ENCODE data around the gene BTF3.

BTF3 gene

DNA sequence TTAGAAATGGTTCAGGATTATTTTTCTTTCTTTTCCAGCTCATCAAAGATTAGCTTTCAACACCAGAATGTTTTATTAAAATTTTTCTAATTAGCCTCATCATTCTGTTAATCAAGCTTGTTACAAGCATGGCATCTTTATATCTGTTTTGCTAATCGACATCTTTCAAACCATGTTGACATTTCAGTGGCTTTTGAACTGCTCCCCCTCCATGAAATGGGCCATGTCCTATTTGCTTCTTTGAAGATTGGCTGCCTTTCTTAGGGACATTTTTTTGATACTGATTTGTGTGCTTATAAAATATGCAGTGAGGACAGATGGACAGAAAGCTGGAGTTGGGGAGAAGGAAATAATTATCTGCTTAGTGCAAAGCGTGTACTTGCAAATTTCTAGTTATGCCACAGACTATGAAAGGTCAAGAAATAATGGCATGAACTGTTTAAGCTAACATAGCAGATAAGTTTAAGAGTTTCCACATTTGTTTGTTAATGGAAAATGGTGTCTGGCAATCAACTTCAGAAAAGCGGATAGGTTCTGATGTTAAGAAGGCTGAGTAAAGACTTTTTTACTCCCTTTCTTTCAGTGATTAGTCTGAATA is 27.5 kb downstream of the BTF3 start:
- DNase-seq, result no peak

GRCh38 chr5:73528248-73528647 is 30.0 kb downstream of the BTF3 start:
- no peak for DNase-seq

GRCh38 chr5:73529081-73529480 is 30.8 kb downstream of the BTF3 start:
- no peak for DNase-seq

DNA sequence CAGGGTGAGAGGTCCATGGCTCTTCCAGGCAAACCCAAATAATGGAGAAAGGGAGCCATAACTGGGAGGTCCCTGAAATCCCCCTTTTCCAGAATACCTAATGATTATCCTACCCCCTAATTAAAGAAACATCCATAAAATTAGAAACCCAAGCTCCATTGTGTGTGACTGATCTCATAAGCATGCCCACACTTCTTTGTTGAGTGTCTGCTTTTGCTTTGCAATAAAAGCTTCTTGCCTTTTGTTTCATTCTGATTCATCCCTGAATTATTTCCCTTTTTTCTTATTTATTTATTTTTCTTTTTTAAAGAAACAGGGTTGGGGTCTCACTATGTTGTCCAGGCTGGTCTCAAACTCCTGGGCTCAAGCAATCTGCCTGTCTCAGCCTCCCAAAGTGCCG is 33.1 kb downstream of the BTF3 start:
- DNase-seq, result no peak

- no peak for DNase-seq
Observed at GRCh38 chr5:73532195-73532594, 34.0 kb downstream of the BTF3 start.

DNA sequence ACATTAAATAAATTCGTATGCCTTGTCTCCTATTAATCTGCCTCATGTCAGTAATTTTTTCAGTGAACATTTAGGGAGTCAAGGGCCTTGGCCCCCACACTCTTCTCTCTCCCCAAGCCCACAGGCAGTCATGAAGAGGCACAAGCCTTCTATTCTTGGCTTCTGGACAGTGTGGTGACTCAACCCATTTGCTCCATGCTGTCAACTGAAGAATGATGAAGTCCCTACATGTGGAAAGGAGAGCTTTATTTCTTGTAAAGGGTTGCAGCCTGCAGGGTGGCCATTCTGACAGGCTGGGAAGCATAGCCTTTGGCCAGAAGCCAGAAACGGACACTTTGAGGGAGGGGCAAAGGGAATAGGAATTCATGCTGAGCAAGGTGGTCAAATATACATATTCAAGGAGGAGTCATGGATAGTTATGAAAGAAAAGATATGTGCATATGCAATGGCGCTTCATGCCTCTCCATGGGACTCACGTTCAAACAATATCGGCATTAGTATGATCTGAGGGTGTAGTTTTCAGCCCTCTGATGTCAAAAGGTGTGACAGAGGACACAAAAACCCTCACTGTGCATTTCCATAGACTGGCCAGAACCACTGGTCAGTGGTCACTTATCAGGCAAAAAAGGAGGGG is 35.9 kb downstream of the BTF3 start:
- no peak for DNase-seq

- no peak for DNase-seq
Observed at GRCh38 chr5:73534971-73535370, 36.7 kb downstream of the BTF3 start.

GRCh38 chr5:73539730-73540129 is 41.5 kb downstream of the BTF3 start:
- no peak for DNase-seq

GRCh38 chr5:73540192-73540591 is 42.0 kb downstream of the BTF3 start:
- no peak for DNase-seq

- no peak for DNase-seq
Observed at GRCh38 chr5:73542020-73542419, 43.8 kb downstream of the BTF3 start.

DNA sequence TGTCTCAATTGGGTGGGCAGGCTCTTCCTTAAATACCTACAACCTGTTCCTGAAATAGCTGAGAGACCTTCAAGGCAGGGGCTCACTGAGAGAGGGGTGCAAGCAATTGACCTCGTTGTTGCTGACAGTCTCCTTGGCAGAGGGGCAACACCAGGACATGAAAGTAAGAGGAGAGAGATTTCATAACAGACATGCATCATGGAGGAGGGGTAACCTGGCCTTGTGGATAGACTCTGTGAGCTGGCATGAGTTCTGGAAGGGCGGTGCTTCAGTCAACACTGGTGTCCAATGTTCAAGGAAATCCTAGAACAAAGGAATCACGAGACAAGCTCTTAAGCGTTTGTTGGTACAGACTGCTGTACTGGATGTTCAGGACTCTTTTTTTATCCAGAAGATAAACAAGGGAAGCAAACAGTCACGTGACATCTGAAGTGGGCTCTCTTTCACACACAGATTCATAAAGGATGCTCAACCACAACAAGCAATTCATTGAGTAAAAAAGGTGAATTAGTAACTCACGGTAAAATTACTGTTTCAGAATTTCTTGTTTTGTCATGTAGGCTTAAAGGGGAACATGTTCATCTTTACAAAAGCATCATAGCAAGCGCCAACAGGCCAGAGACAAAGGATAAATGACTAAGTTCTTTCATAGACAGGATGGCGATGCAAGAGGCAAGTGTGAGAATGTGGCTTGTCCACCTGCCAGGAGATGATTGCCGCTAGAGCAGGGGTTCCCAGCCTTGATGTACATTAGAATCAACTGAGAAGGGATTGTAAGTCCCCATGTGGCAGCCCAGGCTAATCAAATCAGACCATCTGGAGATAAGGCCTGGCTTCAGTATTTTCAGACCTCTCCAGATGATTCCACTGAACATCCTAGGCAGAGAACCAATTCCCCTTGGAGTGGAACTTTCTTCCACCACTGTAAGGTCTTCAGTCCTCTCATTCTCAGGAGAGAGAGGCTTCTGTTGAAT is 46.5 kb downstream of the BTF3 start:
- peak; percentile 84 for DNase-seq

DNA sequence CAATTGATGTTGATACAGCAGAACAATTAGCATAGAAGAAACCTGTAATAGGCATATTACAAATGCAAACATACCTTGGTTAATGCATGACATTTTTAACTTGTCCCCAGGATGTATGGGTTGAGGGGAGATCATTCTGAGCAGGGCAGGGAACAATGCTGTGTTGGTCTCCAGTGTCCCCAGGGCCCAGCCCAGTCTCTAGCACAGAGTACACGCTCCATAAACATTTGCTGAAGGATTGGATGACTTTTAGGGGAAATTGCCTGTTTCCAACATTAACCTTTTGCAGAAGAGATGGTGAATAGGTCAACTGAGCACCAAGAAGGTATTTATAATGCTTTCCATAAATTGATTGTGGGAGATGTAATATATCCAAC is 47.1 kb downstream of the BTF3 start:
- DNase-seq, result no peak

GRCh38 chr5:73550016-73550415 is 51.8 kb downstream of the BTF3 start:
- no peak for DNase-seq

GRCh38 chr5:73552642-73553041 is 54.4 kb downstream of the BTF3 start:
- DNase-seq, result no peak
